AG09319 (cell line): ENCODE results near the gene ACSF2.
A peak's percentile ranks its signal among the peaks of the same experiment; 100 is the strongest.

Experiments
- DNase-seq: peaks from one replicate; pipeline ENCODE4 v3.0.0-alpha.2; 2010; ENCODE audit warnings: low read depth; ENCODE audit errors: extremely low read depth
- CTCF ChIP-seq: IDR thresholded peaks from 2 replicates; pipeline ENCODE4 v1.5.1; 2011; ENCODE audit warnings: low read depth, mild to moderate bottlenecking, inconsistent platforms, low read length, moderate library complexity

Gene ACSF2

GRCh38 chr17:50506298-50506697, 80.3 kb downstream of the ACSF2 start:
- no peak for TF ChIP-seq CTCF
- DNase-seq: no peak

GRCh38 chr17:50507871-50508572, 82.0 kb downstream of the ACSF2 start, which contains the start of gene MYCBPAP:
Gene MYCBPAP (plus strand): TSS chr17:50508439. CDS start chr17:50508675, 236 bp downstream.
- peak; percentile 19; the same call in 1 of the 2 replicates for TF ChIP-seq CTCF
- DNase-seq: peak; percentile 52

- no peak for DNase-seq
- no peak; the same call in 1 of the 2 replicates for TF ChIP-seq CTCF
Observed at GRCh38 chr17:50508573-50509460, 82.8 kb downstream of the ACSF2 start.

- DNase-seq: no peak
Observed at GRCh38 chr17:50511058-50511457, 85.0 kb downstream of the ACSF2 start.

GRCh38 chr17:50513495-50513894, 87.5 kb downstream of the ACSF2 start:
- TF ChIP-seq CTCF: no peak
- DNase-seq: no peak

More at GRCh38 chr17:50511058-50511457, 85.0 kb downstream of the ACSF2 start:
- TF ChIP-seq CTCF: no peak

- no peak for TF ChIP-seq CTCF
Observed at GRCh38 chr17:50514388-50514787, 88.4 kb downstream of the ACSF2 start.

More at GRCh38 chr17:50514388-50514787, 88.4 kb downstream of the ACSF2 start:
- no peak for DNase-seq
